Neural progenitor cell (in vitro differentiated cells): Measurements from ENCODE around the gene PRKCB.

Source experiments
- EZH2 ChIP-seq: fragments of 200-600 bp; sonication (generic); IDR thresholded peaks from 2 replicates; pipeline ENCODE4 v1.6.1; 2017; ENCODE audit warnings: antibody characterized with exemption, mild to moderate bottlenecking, moderate library complexity
- TF ChIP-seq, protein P1 (sequence below): fragments of 200-600 bp; sonication (generic); IDR thresholded peaks from 2 replicates; pipeline ENCODE4 v1.5.1; 2017; ENCODE audit warnings: antibody characterized with exemption, mild to moderate bottlenecking

DNA sequence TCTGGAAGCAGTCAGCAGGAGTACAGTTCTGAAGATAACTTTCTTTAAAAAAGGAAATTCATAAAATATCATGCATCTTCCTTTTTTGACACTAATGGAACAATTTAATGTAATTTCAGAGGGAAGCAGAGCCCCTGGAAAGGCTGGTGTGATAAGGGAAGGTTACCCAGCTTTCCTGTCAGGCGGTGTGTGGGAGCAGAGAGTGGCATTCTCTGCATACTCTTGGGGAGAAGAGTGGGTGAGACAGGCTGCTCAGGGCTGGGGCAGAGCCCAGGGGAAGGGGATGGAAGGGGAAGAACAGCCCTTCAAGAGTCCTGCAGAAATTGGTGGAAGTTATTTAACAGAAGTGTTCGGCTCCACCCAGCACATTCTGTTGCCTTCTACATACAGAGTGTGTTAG is 84.7 kb downstream of the PRKCB start:
- TF ChIP-seq EZH2 = no peak
- TF ChIP-seq, protein P1, sequence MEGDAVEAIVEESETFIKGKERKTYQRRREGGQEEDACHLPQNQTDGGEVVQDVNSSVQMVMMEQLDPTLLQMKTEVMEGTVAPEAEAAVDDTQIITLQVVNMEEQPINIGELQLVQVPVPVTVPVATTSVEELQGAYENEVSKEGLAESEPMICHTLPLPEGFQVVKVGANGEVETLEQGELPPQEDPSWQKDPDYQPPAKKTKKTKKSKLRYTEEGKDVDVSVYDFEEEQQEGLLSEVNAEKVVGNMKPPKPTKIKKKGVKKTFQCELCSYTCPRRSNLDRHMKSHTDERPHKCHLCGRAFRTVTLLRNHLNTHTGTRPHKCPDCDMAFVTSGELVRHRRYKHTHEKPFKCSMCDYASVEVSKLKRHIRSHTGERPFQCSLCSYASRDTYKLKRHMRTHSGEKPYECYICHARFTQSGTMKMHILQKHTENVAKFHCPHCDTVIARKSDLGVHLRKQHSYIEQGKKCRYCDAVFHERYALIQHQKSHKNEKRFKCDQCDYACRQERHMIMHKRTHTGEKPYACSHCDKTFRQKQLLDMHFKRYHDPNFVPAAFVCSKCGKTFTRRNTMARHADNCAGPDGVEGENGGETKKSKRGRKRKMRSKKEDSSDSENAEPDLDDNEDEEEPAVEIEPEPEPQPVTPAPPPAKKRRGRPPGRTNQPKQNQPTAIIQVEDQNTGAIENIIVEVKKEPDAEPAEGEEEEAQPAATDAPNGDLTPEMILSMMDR = no peak
